Frontal cortex (tissue), 4 donors: ENCODE data around the gene CTDSP1. TPM values are rescaled to one million over a fixed set of nuclear protein-coding genes. Genes with fewer than 3 reads are reported as not detected.

Experiments used
- DNase-seq, 2 donors: peaks; one replicate each; pipeline ENCODE4 v3.0.0; 2012; ENCODE audit warnings: low spot score in 2 of 2
- FAIRE-seq: peaks from 2 replicates; lab custom pipeline; 2012; peaks lifted over from hg19 to GRCh38; lab: Jason Lieb, UNC
- total RNA-seq: library from RNA; depleted of rRNA; stranded (reverse); fragments of >200 nt; gene quantifications from one replicate; pipeline ENCODE4 v1.2.3, GENCODE V29; 2014
- donor health status: control.
- donor health status: control.
- donor health status: control.

CTDSP1 gene
- total RNA-seq, 1 donor from 2014 or later, result 7.7 TPM

GRCh38 chr2:218397820-218398436 is 1.7 kb upstream of the CTDSP1 start:
- FAIRE-seq (no peak), DNase-seq (no peak)

GRCh38 chr2:218398437-218399390 is 954 bp upstream of the CTDSP1 start:
- FAIRE-seq (no peak), DNase-seq (peak; percentile 76 to 81)

GRCh38 chr2:218400167-218400929 is 680 bp downstream of the CTDSP1 start:
- no peak for FAIRE-seq
- DNase-seq, result peak; percentile 44 to 71

GRCh38 chr2:218400930-218401881 is 1.5 kb downstream of the CTDSP1 start:
- no peak for DNase-seq
- no peak for FAIRE-seq

GRCh38 chr2:218401890-218402289 is 2.2 kb downstream of the CTDSP1 start:
- DNase-seq (no peak), FAIRE-seq (no peak)

GRCh38 chr2:218402491-218402901 is 2.8 kb downstream of the CTDSP1 start:
- DNase-seq (no peak), FAIRE-seq (no peak)

- FAIRE-seq (no peak), DNase-seq (no peak)
These were observed 3.3 kb downstream of the CTDSP1 start for GRCh38 chr2:218402911-218403411.

- FAIRE-seq, result no peak
- no peak for DNase-seq
These were observed 4.1 kb downstream of the CTDSP1 start for GRCh38 chr2:218403810-218404209.

- DNase-seq, result no peak
- FAIRE-seq, result no peak
These were observed 4.8 kb downstream of the CTDSP1 start for GRCh38 chr2:218404351-218405085.

- FAIRE-seq, result no peak
- DNase-seq, result no peak
These were observed 5.5 kb downstream of the CTDSP1 start for GRCh38 chr2:218405086-218405745.

GRCh38 chr2:218405746-218406208 is 6.1 kb downstream of the CTDSP1 start:
- no peak for FAIRE-seq
- no peak for DNase-seq

- no peak for FAIRE-seq
- peak; percentile 93 to 95 for DNase-seq
These were observed 6.7 kb downstream of the CTDSP1 start for GRCh38 chr2:218406209-218406948.

GRCh38 chr2:218406949-218407618 is 7.4 kb downstream of the CTDSP1 start:
- no peak for DNase-seq
- no peak for FAIRE-seq

- FAIRE-seq (no peak), DNase-seq (no peak)
These were observed 8.0 kb downstream of the CTDSP1 start for GRCh38 chr2:218407717-218408116.

- DNase-seq (no peak), FAIRE-seq (no peak)
These were observed 18.7 kb downstream of the CTDSP1 start for GRCh38 chr2:218418321-218418716.

- no peak for DNase-seq
These were observed 19.2 kb downstream of the CTDSP1 start, which contains the start of gene VIL1 for GRCh38 chr2:218418717-218419458. TSS of gene VIL1 (plus strand) at chr2:218419123. CDS start at chr2:218423779, 4,656 bp downstream.

More at GRCh38 chr2:218418717-218419458, 19.2 kb downstream of the CTDSP1 start, which contains the start of gene VIL1:
- FAIRE-seq, result no peak
